Activated gamma-delta T cell treated with Interleukin-2 at 50 U/mL for 16 hours (primary cell): ENCODE results near the gene SLCO4C1.

Experiments
- DNase-seq: peaks from one replicate; pipeline ENCODE4 v3.0.0-alpha.2; 2020

Gene SLCO4C1

GRCh38 chr5:102270036-102270435 is 26.0 kb downstream of the SLCO4C1 start:
- no peak for DNase-seq

- DNase-seq: no peak
These were observed 33.4 kb downstream of the SLCO4C1 start for GRCh38 chr5:102262688-102263087.

- no peak for DNase-seq
These were observed 46.7 kb downstream of the SLCO4C1 start for GRCh38 chr5:102249381-102249780.

- DNase-seq: no peak
These were observed 52.9 kb downstream of the SLCO4C1 start for GRCh38 chr5:102243213-102243612.

GRCh38 chr5:102241809-102242421 is 54.2 kb downstream of the SLCO4C1 start:
- DNase-seq: no peak

- DNase-seq: no peak
These were observed 64.1 kb downstream of the SLCO4C1 start for GRCh38 chr5:102231693-102232619.

- no peak for DNase-seq
These were observed 66.4 kb downstream of the SLCO4C1 start for GRCh38 chr5:102229685-102230084.

- no peak for DNase-seq
These were observed 69.8 kb downstream of the SLCO4C1 start for GRCh38 chr5:102226321-102226720.

- DNase-seq: no peak
These were observed 72.3 kb downstream of the SLCO4C1 start for GRCh38 chr5:102223542-102224477.

GRCh38 chr5:102222772-102223171 is 73.3 kb downstream of the SLCO4C1 start:
- no peak for DNase-seq

GRCh38 chr5:102221949-102222348 is 74.1 kb downstream of the SLCO4C1 start:
- DNase-seq: no peak

- DNase-seq: no peak
These were observed 77.9 kb downstream of the SLCO4C1 start for GRCh38 chr5:102218159-102218558.

GRCh38 chr5:102216678-102217077 is 79.4 kb downstream of the SLCO4C1 start:
- no peak for DNase-seq

GRCh38 chr5:102211165-102211564 is 84.9 kb downstream of the SLCO4C1 start:
- DNase-seq: no peak

- DNase-seq: no peak
These were observed 95.2 kb downstream of the SLCO4C1 start for GRCh38 chr5:102200861-102201260.

- no peak for DNase-seq
These were observed 99.6 kb downstream of the SLCO4C1 start for GRCh38 chr5:102196481-102196880.
